Right lobe of liver (tissue), 6 donors: ENCODE data around the gene APOL3. TPM values are rescaled to one million over a fixed set of nuclear protein-coding genes. Genes with fewer than 3 reads are reported as not detected.

ENCODE experiments used
- ATAC-seq, 4 donors: fragments of 200-7000 bp; cut with Tn5 transposase; one replicate each; pipeline ENCODE4 v1.9.1; 2020; ENCODE audit warnings: mild to moderate bottlenecking in 4 of 4, moderate library complexity in 4 of 4
- DNase-seq, 3 donors: peaks; one replicate each; pipeline ENCODE4 v3.0.0-alpha.2; 2020
- H3K27ac ChIP-seq, 3 donors: fragments of 200-600 bp; one replicate each; pipeline ENCODE4 v1.8.0; 2022
- H3K27me3 ChIP-seq, 2 donors: fragments of 200-600 bp; one replicate each; pipeline ENCODE4 v1.8.0; 2022
- H3K36me3 ChIP-seq, 4 donors: fragments of 200-600 bp; sonication (generic) in 1 of 4; one replicate each; pipeline versions ENCODE4 v1.5.1 to v1.8.0; 2017 to 2022; ENCODE audit warnings: control low read depth in 1 of 4
- H3K4me1 ChIP-seq, 4 donors: fragments of 200-600 bp; sonication (generic) in 1 of 4; one replicate each; pipeline versions ENCODE4 v1.5.1 to v1.8.0; 2017 to 2022; ENCODE audit warnings: control low read depth in 1 of 4
- H3K4me3 ChIP-seq, 3 donors: fragments of 200-600 bp; one replicate each; pipeline ENCODE4 v1.8.0; 2022
- H3K9me3 ChIP-seq, 4 donors: fragments of 200-600 bp; sonication (generic) in 1 of 4; one replicate each; pipeline versions ENCODE4 v1.5.1 to v1.8.0; 2017 to 2022; ENCODE audit warnings: control low read depth in 1 of 4
- CTCF ChIP-seq, 4 donors: fragments of 200-600 bp in 3 of 4; fragments of 450-650 bp in 1 of 4; IDR thresholded peaks; one replicate each; pipeline versions ENCODE4 v1.5.1 to v1.8.0; 2016 to 2022; ENCODE audit warnings: antibody characterized with exemption in 4 of 4, mild to moderate bottlenecking in 2 of 4
- POLR2A ChIP-seq: fragments of 450-650 bp; IDR thresholded peaks from one replicate; pipeline ENCODE4 v1.6.1; 2017; ENCODE audit warnings: antibody characterized with exemption, mild to moderate bottlenecking
- WGBS: methylation state at CpG from one replicate; pipeline ENCODE4 v1.1.6; 2018; ENCODE audit warnings: low coverage, low lambda C conversion rate; ENCODE audit not compliant: insufficient coverage; ENCODE audit errors: missing lambda C conversion rate; 5-methylcytosine and 5-hydroxymethylcytosine counted together
- intact Hi-C, 2 donors: fragments of 100-400 bp; cut with DNase I; formaldehyde crosslinking; loops; one replicate each; pipeline versions ENCODE4 v1.11.2 to v1.14.1; 2022
- total RNA-seq, 6 experiments: library from RNA; depleted of rRNA in 2 of 6; stranded (reverse); fragments of >200 nt in 2 of 6; fragmentation: NEBNext Ultra II Directional in 3 of 6; extraction: Animal tissue kit (Norgen Biotek cat#: 25700) in 3 of 6; gene quantifications; one replicate each; pipeline versions ENCODE4 v1.1.0 to v1.2.4, GENCODE V29; 2016 to 2023
- donor health status: DM: no; HTN: yes; CAD: no.
- donor health status: DM: no; HTN: no; CAD: no.
- donor health status: DM: no; HTN: no; CAD: no.
- donor health status: DM: no; HTN: yes; CAD: no.
- donor health status: DM: no; HTN: yes; CAD: no.

Gene APOL3
- total RNA-seq, 6 experiments from 2014 or later = 21.7 to 80.5 (median 30.2) TPM

DNA sequence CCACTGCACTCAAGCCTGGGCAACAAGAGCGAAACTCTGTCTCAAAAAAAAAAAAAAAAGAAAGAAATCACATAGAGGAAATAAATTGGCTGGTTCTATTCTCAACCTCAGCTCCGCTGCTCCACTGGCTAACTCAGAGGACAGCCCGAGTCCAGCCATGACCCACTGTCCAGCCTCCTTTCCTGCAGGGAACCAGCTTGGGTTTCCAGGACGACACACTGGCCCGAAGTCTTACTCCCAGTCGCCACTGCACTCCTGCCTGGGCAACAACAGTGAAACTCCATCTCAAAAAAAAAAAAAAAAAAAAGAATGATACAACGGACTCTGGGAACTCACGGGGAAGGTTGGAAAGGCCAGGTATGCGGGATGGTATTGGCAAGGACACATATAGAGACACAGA lies 31.5 kb downstream of the APOL3 start:
- ATAC-seq (no peak), DNase-seq (no peak)
- intact Hi-C loops = loop anchor here in 1 of 2 donors (10.0 kb wide), 2 partner anchors 64 to 194 kb away; no protein-coding TSS in a partner anchor
- H3K9me3 ChIP-seq = no peaks in the 10 kb centered on the region
- 92% methylated on average over 7 of the region's 9 CpGs for WGBS
- H3K36me3 ChIP-seq = no peaks in the 10 kb centered on the region
- TF ChIP-seq POLR2A (no peak), CTCF (IDR thresholded peaks at IDR 0.05) (no peak)
- no peaks in the 10 kb centered on the region for H3K27me3 ChIP-seq
- no peak overlapping the region for H3K4me3 ChIP-seq
- H3K4me1 ChIP-seq = no peaks in the 10 kb centered on the region
- no peak overlapping the region for H3K27ac ChIP-seq

GRCh38 chr22:36125994-36126531 lies 34.5 kb downstream of the APOL3 start:
- DNase-seq = no peak
- intact Hi-C loops = loop anchor here in 1 of 2 donors (10.0 kb wide), 2 partner anchors 61 to 191 kb away; no protein-coding TSS in a partner anchor
- no peaks in the 10 kb centered on the region for H3K4me1 ChIP-seq
- H3K27ac ChIP-seq = no peak overlapping the region
- TF ChIP-seq CTCF (IDR thresholded peaks at IDR 0.05) = no peak
- TF ChIP-seq POLR2A = no peak
- no peak overlapping the region for H3K4me3 ChIP-seq
- no CpG with 5 or more reads among the region's 1 CpG for WGBS
- H3K9me3 ChIP-seq = no peaks in the 10 kb centered on the region
- H3K27me3 ChIP-seq = no peaks in the 10 kb centered on the region
- H3K36me3 ChIP-seq = no peaks in the 10 kb centered on the region
- ATAC-seq = no peak

- ATAC-seq = no peak
- intact Hi-C loops = loop anchor here in 1 of 2 donors (10.0 kb wide), 2 partner anchors 61 to 191 kb away; no protein-coding TSS in a partner anchor
- TF ChIP-seq POLR2A = no peak
- no peak for TF ChIP-seq CTCF (IDR thresholded peaks at IDR 0.05)
Measured at GRCh38 chr22:36125434-36125833, 35.1 kb downstream of the APOL3 start.

GRCh38 chr22:36124666-36125065 lies 35.9 kb downstream of the APOL3 start:
- H3K27me3 ChIP-seq = no peaks in the 10 kb centered on the region
- no peak overlapping the region for H3K4me3 ChIP-seq
- ATAC-seq (no peak), DNase-seq (no peak)
- TF ChIP-seq POLR2A (no peak), CTCF (IDR thresholded peaks at IDR 0.05) (no peak)
- no peak overlapping the region for H3K27ac ChIP-seq
- intact Hi-C loops = loop anchor here (5.0 to 10.0 kb wide), 4 partner anchors 60 to 497 kb away; no protein-coding TSS in a partner anchor
- 45% methylated on average over 8 of the region's 11 CpGs for WGBS
- H3K36me3 ChIP-seq = no peaks in the 10 kb centered on the region
- no peaks in the 10 kb centered on the region for H3K4me1 ChIP-seq
- no peaks in the 10 kb centered on the region for H3K9me3 ChIP-seq

More at GRCh38 chr22:36125434-36125833, 35.1 kb downstream of the APOL3 start:
- Histone ChIP-seq H3K27me3 (no peaks in the 10 kb centered on the region), H3K36me3 (no peaks in the 10 kb centered on the region), H3K27ac (no peak overlapping the region), H3K4me1 (no peaks in the 10 kb centered on the region), H3K9me3 (no peaks in the 10 kb centered on the region), H3K4me3 (no peak overlapping the region)
- no peak for DNase-seq
- 66% methylated on average over 6 of the region's 6 CpGs for WGBS
